ENCODE data around the gene DPY19L1.

The DPY19L1 gene

DNA sequence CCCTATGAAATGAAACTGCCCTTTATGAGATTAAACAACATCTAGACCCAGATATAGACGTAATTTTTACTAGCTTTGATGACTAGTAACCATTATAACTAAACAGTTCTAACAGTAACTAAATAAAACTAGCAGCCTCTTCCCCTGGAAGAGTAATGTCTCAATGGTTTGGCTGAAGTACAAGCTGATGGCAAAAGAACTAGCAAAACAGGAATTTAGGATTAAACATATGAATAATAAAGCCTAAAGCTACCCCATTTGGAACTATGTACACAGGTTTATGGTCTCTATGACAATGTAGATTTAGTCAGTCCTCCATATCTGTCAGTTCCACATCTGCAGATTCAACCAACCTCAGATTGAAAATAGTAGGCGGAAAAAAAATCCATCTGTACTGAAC, 6.4 kb downstream of the DPY19L1 start:
- TF ChIP-seq, protein P1, sequence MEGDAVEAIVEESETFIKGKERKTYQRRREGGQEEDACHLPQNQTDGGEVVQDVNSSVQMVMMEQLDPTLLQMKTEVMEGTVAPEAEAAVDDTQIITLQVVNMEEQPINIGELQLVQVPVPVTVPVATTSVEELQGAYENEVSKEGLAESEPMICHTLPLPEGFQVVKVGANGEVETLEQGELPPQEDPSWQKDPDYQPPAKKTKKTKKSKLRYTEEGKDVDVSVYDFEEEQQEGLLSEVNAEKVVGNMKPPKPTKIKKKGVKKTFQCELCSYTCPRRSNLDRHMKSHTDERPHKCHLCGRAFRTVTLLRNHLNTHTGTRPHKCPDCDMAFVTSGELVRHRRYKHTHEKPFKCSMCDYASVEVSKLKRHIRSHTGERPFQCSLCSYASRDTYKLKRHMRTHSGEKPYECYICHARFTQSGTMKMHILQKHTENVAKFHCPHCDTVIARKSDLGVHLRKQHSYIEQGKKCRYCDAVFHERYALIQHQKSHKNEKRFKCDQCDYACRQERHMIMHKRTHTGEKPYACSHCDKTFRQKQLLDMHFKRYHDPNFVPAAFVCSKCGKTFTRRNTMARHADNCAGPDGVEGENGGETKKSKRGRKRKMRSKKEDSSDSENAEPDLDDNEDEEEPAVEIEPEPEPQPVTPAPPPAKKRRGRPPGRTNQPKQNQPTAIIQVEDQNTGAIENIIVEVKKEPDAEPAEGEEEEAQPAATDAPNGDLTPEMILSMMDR (IDR thresholded peaks at IDR 0.05; ENCODE audit: extremely low read depth, missing control alignments): no peak
- DNase-seq (ENCODE audit: low spot score): no peak

DNA sequence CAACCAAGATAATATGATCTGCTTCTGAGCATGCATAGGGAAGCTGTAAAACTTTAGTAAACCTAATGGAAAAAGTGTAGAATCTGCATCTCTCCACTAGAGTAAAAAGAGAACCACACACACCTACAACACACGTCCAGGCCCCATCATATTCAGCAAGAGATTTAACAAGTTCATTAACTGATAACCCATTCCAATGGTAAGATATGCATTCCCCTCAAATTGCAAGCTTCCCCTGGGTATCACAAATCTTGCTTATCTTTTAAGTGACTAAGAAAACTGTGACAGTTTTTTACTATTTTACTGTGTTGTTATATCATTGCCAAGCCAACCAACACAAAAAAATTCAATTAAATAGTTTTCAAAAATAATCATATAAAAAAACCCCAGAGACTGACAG, 8.0 kb downstream of the DPY19L1 start:
- DNase-seq (ENCODE audit: low spot score): no peak
- TF ChIP-seq, protein P1 (IDR thresholded peaks at IDR 0.05; ENCODE audit: extremely low read depth, missing control alignments): no peak

DNA sequence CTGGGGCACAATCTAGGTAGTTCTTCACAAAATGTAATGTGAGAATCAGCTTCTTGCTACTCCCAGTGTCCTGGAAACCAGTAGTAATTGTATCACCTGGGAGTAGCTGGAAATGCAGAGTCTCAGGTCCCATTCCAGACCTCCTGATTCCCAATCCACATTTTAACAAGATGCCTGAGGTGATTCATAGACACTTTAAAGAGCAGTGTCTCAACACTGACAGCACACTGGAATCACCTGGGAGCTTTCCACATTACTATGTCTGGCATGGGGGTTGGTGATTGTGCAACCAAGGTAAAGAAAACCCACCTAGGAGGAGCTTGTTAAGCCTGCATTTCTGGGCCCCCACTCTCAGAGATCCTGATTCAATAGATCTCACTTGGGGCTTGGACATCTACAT, 11.1 kb downstream of the DPY19L1 start:
- TF ChIP-seq, protein P1 (IDR thresholded peaks at IDR 0.05; ENCODE audit: extremely low read depth, missing control alignments): no peak
- no peak for DNase-seq (ENCODE audit: low spot score)

DNA sequence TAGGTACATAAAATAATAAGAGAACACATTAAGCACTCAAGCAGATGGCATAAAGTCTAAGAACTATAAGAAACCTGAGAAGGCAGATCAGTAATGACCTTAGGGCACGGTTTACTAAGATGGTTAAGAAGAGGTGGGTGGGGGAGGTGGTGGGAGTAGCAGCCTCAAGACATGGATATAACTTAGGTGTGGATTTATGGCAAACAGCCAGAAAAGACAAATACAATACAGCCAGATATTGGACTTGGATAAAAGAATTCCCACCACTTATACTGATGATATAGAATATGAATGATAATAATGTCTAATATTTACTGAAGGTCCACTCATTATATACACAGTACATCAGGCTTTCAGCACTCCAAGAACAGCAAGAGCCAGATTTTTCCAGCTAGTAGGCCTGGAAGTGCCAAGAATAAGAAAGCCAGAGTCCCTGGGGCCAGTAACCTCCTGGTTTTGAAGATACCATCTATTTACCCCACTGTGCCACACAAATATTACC, 11.9 kb downstream of the DPY19L1 start:
- TF ChIP-seq, protein P1 (IDR thresholded peaks at IDR 0.05; ENCODE audit: extremely low read depth, missing control alignments): no peak
- DNase-seq (ENCODE audit: low spot score): no peak

DNA sequence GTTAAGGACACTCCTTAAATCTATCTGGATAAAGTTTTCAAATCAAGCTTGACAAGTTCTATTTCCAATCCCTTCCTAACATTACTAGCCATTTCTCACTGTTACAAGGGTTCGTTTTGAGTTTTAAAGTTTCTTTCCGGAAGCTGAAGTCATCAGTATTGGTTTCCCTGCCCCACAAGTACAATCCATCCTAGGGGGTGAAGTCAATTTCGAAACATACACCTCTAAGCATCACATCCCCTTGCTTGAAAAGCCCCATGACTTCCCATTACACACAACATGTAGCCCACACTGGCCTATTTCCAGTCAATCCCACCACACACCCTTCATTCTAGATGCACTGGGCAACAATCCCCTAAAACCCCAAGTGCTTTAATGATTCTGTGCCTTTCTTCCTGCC, 13.0 kb downstream of the DPY19L1 start:
- TF ChIP-seq, protein P1 (IDR thresholded peaks at IDR 0.05; ENCODE audit: extremely low read depth, missing control alignments): no peak
- DNase-seq (ENCODE audit: low spot score): no peak

DNA sequence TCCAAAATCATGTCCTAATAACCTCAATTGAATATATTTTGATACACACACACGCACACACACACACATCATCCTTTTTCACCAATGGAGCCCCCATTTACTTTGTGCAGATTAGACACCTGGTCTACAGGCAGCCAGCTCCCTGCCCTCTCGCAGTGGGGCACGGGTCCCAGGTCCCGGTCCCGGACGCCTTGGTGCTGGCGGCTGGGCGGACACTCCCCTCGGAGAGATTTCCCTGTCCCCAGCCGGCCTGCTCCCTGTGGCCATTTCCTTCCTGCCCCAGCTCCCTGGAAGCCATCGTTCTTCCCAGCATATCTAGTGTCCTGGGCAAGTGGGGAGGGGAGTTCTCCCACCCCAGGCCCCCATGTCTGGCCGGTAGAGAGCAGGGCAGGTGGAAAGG, 14.6 kb downstream of the DPY19L1 start:
- TF ChIP-seq, protein P1 (IDR thresholded peaks at IDR 0.05; ENCODE audit: extremely low read depth, missing control alignments): no peak
- DNase-seq (ENCODE audit: low spot score): no peak

DNA sequence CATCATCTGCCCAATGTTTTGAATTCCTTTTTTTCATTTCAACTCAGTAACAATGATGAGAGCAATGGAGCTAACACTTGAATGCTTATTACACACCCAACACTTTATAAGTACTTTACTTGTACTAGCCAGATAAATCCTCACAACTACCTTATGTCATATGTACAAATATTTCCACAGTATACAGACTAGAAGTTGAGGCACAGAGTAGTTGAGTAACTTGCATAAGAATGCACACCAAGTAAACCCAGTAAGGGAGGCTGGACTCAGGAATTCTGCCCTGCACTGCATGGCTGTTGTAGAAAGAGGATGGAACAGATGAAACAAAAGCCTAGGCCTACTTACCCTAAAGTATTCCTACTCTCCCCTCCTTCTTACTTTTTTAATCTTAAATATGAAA, 15.8 kb downstream of the DPY19L1 start:
- no peak for DNase-seq (ENCODE audit: low spot score)
- TF ChIP-seq, protein P1 (IDR thresholded peaks at IDR 0.05; ENCODE audit: extremely low read depth, missing control alignments): no peak

All from GM20000 (cell line).